GM12878 (cell line): Measurements from ENCODE around the gene ROR2. TPM values are rescaled to one million over a fixed set of nuclear protein-coding genes. Genes with fewer than 3 reads are reported as not detected.

Source experiments
- ATAC-seq: fragments of 200-7000 bp; cut with Tn5 transposase; 3 replicates; pipeline ENCODE4 v1.9.1; 2020; ENCODE audit warnings: mild to moderate bottlenecking, moderate library complexity
- BruUV-seq: library from RNA; stranded (reverse); fragments of 400-500 nt; replicated peaks from 2 replicates; lab custom pipeline; 2021; lab: Mats Ljungman, UMichigan
- CTCF ChIA-PET: fragments of 300-600 bp; sonication (Branson Sonifier 250); formaldehyde crosslinking; extraction: SDS; loops from one replicate; lab custom pipeline; 2021; ENCODE audit warnings: inconsistent platforms; lab: Yijun Ruan, JAX
- POLR2A ChIA-PET: fragments of 350-600 bp; formaldehyde crosslinking; extraction: SDS; loops from one replicate; lab custom pipeline; 2021; ENCODE audit warnings: inconsistent platforms; lab: Charles Lee
- RAD21 ChIA-PET: fragments of 300-600 bp; sonication (Branson Sonifier 250); formaldehyde crosslinking; loops from one replicate; lab custom pipeline; 2023; ENCODE audit warnings: antibody characterized with exemption; ENCODE audit not compliant: unreplicated experiment; lab: Charles Lee
- SMC1A ChIA-PET: fragments of 300-600 bp; sonication (Branson Sonifier 250); formaldehyde crosslinking; loops from one replicate; lab custom pipeline; 2023; ENCODE audit not compliant: unreplicated experiment, uncharacterized antibody; lab: Charles Lee
- DNase-seq: peaks from one replicate; pipeline ENCODE4 v3.0.0-alpha.2; 2011; ENCODE audit warnings: low read depth, low spot score
- FAIRE-seq: peaks from 3 replicates; lab custom pipeline; 2011; peaks lifted over from hg19 to GRCh38; lab: Jason Lieb, UNC
- H2AFZ ChIP-seq: 2 replicates; pipeline ENCODE4 v1.6.0; 2011; ENCODE audit warnings: low read depth, low read length, control low read depth; ENCODE audit not compliant: control insufficient read depth
- H3K27ac ChIP-seq: 2 replicates; pipeline ENCODE4 v1.5.1; 2011; ENCODE audit warnings: control low read depth; ENCODE audit not compliant: control insufficient read depth, insufficient read depth
- H3K27me3 ChIP-seq, 2 experiments: replicated peaks in 1 of 2; 2 replicates each; pipeline versions ENCODE4 v1.6.0 to v1.6.1; 2011; ENCODE audit warnings: low read length in 1 of 2; ENCODE audit not compliant: control insufficient read depth in 2 of 2, insufficient read depth in 2 of 2
- H3K36me3 ChIP-seq, 2 experiments: 2 replicates each; pipeline ENCODE4 v1.5.1; 2011; ENCODE audit warnings: low read length in 1 of 2; ENCODE audit not compliant: control insufficient read depth in 2 of 2, insufficient read depth in 2 of 2
- H3K4me1 ChIP-seq: 2 replicates; pipeline ENCODE4 v1.6.1; 2011; ENCODE audit warnings: mild to moderate bottlenecking, low read length, moderate library complexity, mixed read lengths; ENCODE audit not compliant: control insufficient read depth, insufficient read depth
- H3K4me2 ChIP-seq: 2 replicates; pipeline ENCODE4 v1.6.0; 2011; ENCODE audit warnings: control low read depth; ENCODE audit not compliant: control insufficient read depth, insufficient read depth
- H3K4me3 ChIP-seq: fragments of 200-600 bp; sonication (generic); 2 replicates; pipeline ENCODE4 v1.5.1; 2016
- H3K79me2 ChIP-seq: 2 replicates; pipeline ENCODE4 v1.6.0; 2011; ENCODE audit warnings: low read length; ENCODE audit not compliant: control insufficient read depth, insufficient read depth
- H3K9ac ChIP-seq: 2 replicates; pipeline ENCODE4 v1.8.0; 2011; ENCODE audit warnings: low read length, control low read depth, mixed read lengths; ENCODE audit not compliant: control insufficient read depth, insufficient read depth
- H3K9me3 ChIP-seq: replicated peaks from 3 replicates; pipeline ENCODE4 v1.5.1; 2011; ENCODE audit warnings: mild to moderate bottlenecking, low read length; ENCODE audit not compliant: control insufficient read depth, insufficient read depth
- H4K20me1 ChIP-seq: 2 replicates; pipeline ENCODE4 v1.6.0; 2011; ENCODE audit not compliant: control insufficient read depth, insufficient read depth
- ASH2L ChIP-seq: fragments of 300-600, 200-600 bp; sonication (generic); IDR thresholded peaks from 2 replicates; pipeline ENCODE4 v1.6.1; 2017; ENCODE audit warnings: low read depth, mild to moderate bottlenecking, borderline replicate concordance
- CREM ChIP-seq: IDR thresholded peaks from 2 replicates; pipeline ENCODE4 v1.6.1; 2014; ENCODE audit warnings: antibody characterized with exemption, low read depth
- EGR1 ChIP-seq, 2 experiments: IDR thresholded peaks; 1 replicate in 1 of 2; 2 replicates in 1 of 2; pipeline ENCODE4 v1.6.1; 2011 to 2012; ENCODE audit warnings: low read depth in 2 of 2, low read length in 2 of 2, borderline replicate concordance in 1 of 2, mild to moderate bottlenecking in 1 of 2, moderate library complexity in 1 of 2
- NR2C2 ChIP-seq: IDR thresholded peaks from 2 replicates; pipeline ENCODE4 v1.6.1; 2011; ENCODE audit warnings: borderline replicate concordance, low read depth; ENCODE audit not compliant: control insufficient read depth, insufficient read length
- REST ChIP-seq: IDR thresholded peaks from 2 replicates; pipeline ENCODE4 v1.6.1; 2012; ENCODE audit warnings: mild to moderate bottlenecking, low read depth, low read length
- SIN3A ChIP-seq: IDR thresholded peaks from 2 replicates; pipeline ENCODE4 v1.6.1; 2012; ENCODE audit warnings: low read depth, low read length, improper control_type of control experiment
- SP1 ChIP-seq: IDR thresholded peaks from one replicate; pipeline ENCODE4 v1.6.1; 2011; ENCODE audit warnings: low read depth, low read length
- STAT1 ChIP-seq: fragments of 450-650 bp; conservative IDR thresholded peaks from 2 replicates; pipeline ENCODE4 v1.6.1; 2014; ENCODE audit warnings: antibody characterized with exemption, mild to moderate bottlenecking
- ZBTB40 ChIP-seq: fragments of 450-650 bp; IDR thresholded peaks from 2 replicates; pipeline ENCODE4 v1.6.1; 2016; ENCODE audit warnings: mild to moderate bottlenecking, moderate library complexity, borderline replicate concordance
- ZNF687 ChIP-seq: fragments of 450-650 bp; IDR thresholded peaks from 2 replicates; pipeline ENCODE4 v1.6.1; 2017; ENCODE audit warnings: mild to moderate bottlenecking, moderate library complexity
- WGBS: methylation state at CpG from one replicate; pipeline ENCODE4 v1.1.6; 2016; ENCODE audit warnings: low lambda C conversion rate; ENCODE audit not compliant: insufficient replicate concordance, insufficient coverage; ENCODE audit errors: missing lambda C conversion rate; 5-methylcytosine and 5-hydroxymethylcytosine counted together
- in situ Hi-C: fragments of 300-500 bp; cut with MboI; formaldehyde crosslinking; loops from 9 replicates; pipeline ENCODE4 v1.14.3; 2018; ENCODE audit warnings: mixed read lengths
- intact Hi-C: fragments of 100-400 bp; cut with micrococcal nuclease; formaldehyde crosslinking; loops from one replicate; pipeline ENCODE4 v1.14.2; 2022; ENCODE audit not compliant: unreplicated experiment
- polyA plus RNA-seq, 11 experiments: library from polyadenylated mRNA; depleted of rRNA in 4 of 11; unstranded in 6 of 11; stranded (reverse) in 5 of 11; fragments of >200 nt; fragmentation: Nextera tagmentation in 4 of 11; fragmentation: Illumina TruSeq in 1 of 11; extraction: Ambion mirVana in 4 of 11; extraction: Trizol in 1 of 11; gene quantifications; 1 replicate in 1 of 11; 2 replicates in 10 of 11; pipeline versions ENCODE4 v1.2.1 to v1.2.3, GENCODE V29; 2011 to 2016; ENCODE audit warnings: inconsistent platforms in 2 of 11, missing spikeins in 2 of 11, low read depth in 1 of 11
- total RNA-seq, 4 experiments: library from RNA; depleted of rRNA in 3 of 4; stranded (reverse); fragments of >200 nt in 3 of 4; fragmentation: Illumina TruSeq in 1 of 4; extraction: Trizol in 1 of 4; gene quantifications; 2 replicates each; pipeline versions ENCODE4 v1.2.1 to v1.2.3, GENCODE V29; 2013 to 2021
- TF ChIP-seq, protein P1 (sequence below): IDR thresholded peaks from 2 replicates; pipeline ENCODE4 v1.6.1; 2011; ENCODE audit warnings: mild to moderate bottlenecking, low read depth, low read length, moderate library complexity; ENCODE audit not compliant: insufficient replicate concordance

The ROR2 gene
- total and polyA plus RNA-seq, 10 of the 15 experiments (the other 5 are each of a cell fraction or from before 2014, with no cell fraction given), result 0.03 to 0.05 TPM; not detected in 8

DNA sequence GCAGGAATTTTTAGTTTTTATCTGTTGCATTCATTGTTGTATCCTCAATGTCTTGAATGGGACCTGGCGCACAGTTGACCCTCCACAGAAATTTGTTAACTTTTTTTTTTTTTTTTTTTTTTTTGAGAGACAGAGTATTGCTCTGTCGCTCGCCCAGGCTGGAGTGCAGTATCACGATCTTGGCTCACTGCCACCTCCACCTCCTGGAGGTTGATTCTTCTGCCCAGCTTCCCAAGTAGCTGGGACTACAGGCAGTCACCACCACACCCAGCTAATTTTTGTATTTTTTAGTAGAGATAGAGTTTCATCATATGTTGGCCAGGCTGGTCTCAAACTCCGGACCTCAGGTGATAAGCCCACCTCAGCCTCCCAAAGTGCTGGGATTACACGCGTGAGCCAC is 205.9 kb downstream of the ROR2 start:
- BruUV-seq, result no TSS peak
- in situ Hi-C loops, result no loop called here
- H3K4me1 ChIP-seq, result no peaks in the 10 kb centered on the region
- ChIA-PET POLR2A (no interaction called here), SMC1A (no interaction called here), CTCF (no interaction called here), RAD21 (no interaction called here)
- peaks cover 0 to 4% of the 10 kb centered on the region in 2 experiments; a peak in 2 of 4 replicates for H3K27me3 ChIP-seq
- no peaks in the 10 kb centered on the region for H3K9me3 ChIP-seq
- H3K79me2 ChIP-seq, result no peaks in the 10 kb centered on the region
- H3K27ac ChIP-seq, result no peak overlapping the region
- FAIRE-seq, result no peak
- whole genome bisulfite sequencing, result 77% methylated on average over 6 of the region's 7 CpGs
- H4K20me1 ChIP-seq, result no peaks in the 10 kb centered on the region
- H3K4me3 ChIP-seq, result no peak overlapping the region
- DNase-seq, result no peak
- H3K36me3 ChIP-seq, result no peaks in the 10 kb centered on the region
- H3K4me2 ChIP-seq, result no peak overlapping the region
- ATAC-seq, result no peak
- intact Hi-C loops, result no loop called here
- no peak overlapping the region for H3K9ac ChIP-seq
- no peak overlapping the region for H2AFZ ChIP-seq
- TF ChIP-seq SIN3A (no peak), ASH2L (no peak), SP1 (no peak), CREM (no peak), REST (no peak), EGR1 (IDR thresholded peaks at IDR 0.05; ENCODE audit: borderline replicate concordance in 1 of 2, low read depth in 2 of 2, low read length in 2 of 2) (no peak), STAT1 (no peak), ZBTB40 (no peak), ZNF687 (no peak), NR2C2 (no peak)
- TF ChIP-seq, protein P1, sequence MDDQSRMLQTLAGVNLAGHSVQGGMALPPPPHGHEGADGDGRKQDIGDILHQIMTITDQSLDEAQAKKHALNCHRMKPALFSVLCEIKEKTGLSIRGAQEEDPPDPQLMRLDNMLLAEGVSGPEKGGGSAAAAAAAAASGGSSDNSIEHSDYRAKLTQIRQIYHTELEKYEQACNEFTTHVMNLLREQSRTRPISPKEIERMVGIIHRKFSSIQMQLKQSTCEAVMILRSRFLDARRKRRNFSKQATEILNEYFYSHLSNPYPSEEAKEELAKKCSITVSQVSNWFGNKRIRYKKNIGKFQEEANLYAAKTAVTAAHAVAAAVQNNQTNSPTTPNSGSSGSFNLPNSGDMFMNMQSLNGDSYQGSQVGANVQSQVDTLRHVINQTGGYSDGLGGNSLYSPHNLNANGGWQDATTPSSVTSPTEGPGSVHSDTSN, result no peak
